ENCODE data around the gene ARMC3. TPM values are rescaled to one million over a fixed set of nuclear protein-coding genes. Genes with fewer than 3 reads are reported as not detected.

ARMC3 gene
- total RNA-seq, 1 experiment from 2014 or later = not detected

DNA sequence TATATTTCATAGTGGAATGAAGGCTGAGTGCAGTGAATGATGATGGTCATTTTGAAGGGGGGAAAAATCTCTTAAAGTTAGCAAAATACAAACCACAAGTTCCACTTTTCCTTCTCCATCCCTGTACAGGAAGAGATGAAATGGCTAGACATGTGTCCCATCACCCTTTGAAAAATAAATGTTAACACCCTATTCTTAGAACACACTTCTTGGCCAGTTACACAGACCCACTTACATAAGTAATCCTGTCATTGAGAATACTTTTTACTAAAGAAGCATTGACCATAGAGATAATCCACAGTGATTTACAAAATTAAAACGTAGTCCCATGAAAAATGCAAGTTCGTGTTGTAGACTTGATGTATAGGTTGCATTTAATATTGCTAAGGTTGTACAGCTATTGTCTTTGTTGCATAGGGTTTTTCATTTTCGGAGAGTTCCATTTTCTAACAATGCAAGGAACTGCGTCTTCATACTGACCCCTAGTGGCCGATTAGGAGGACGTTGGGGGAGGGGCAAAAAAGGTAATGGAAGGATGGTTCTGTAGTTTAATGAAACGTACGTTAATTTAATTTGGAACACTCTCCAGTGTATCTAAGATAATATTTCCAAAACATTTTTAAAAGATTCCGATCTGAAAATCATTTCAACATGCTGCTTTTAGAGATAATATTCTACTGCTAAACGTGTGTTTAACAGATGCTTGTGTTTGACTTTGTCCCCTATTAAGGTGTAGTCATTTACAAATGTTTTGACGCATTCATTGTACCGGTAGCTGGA lies 60.9 kb downstream of the ARMC3 start:
- Histone ChIP-seq H3K4me1 (ENCODE audit: insufficient read depth, low read length, poor library complexity, severe bottlenecking) (peaks cover 5% of the 10 kb centered on the region), H3K27ac (ENCODE audit: low read depth, low read length, poor library complexity, severe bottlenecking) (no peak overlapping the region), H3K27me3 (replicated peaks; ENCODE audit: insufficient read depth, low read depth, low read length, poor library complexity) (no peaks in the 10 kb centered on the region), H3K9me3 (ENCODE audit: low read depth, low read length, poor library complexity, severe bottlenecking) (no peaks in the 10 kb centered on the region), H3K4me3 (ENCODE audit: low read depth, low read length, poor library complexity, severe bottlenecking) (no peak overlapping the region), H3K36me3 (ENCODE audit: insufficient read depth, low read length, poor library complexity, severe bottlenecking) (no peaks in the 10 kb centered on the region)
- TF ChIP-seq, protein P1, sequence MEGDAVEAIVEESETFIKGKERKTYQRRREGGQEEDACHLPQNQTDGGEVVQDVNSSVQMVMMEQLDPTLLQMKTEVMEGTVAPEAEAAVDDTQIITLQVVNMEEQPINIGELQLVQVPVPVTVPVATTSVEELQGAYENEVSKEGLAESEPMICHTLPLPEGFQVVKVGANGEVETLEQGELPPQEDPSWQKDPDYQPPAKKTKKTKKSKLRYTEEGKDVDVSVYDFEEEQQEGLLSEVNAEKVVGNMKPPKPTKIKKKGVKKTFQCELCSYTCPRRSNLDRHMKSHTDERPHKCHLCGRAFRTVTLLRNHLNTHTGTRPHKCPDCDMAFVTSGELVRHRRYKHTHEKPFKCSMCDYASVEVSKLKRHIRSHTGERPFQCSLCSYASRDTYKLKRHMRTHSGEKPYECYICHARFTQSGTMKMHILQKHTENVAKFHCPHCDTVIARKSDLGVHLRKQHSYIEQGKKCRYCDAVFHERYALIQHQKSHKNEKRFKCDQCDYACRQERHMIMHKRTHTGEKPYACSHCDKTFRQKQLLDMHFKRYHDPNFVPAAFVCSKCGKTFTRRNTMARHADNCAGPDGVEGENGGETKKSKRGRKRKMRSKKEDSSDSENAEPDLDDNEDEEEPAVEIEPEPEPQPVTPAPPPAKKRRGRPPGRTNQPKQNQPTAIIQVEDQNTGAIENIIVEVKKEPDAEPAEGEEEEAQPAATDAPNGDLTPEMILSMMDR (conservative IDR thresholded peaks at IDR 0.05; ENCODE audit: low read depth, low read length) = peak; percentile 92
- no peak for TF ChIP-seq EZH2 (IDR thresholded peaks at IDR 0.05; ENCODE audit: borderline replicate concordance, low read depth, low read length, poor library complexity, severe bottlenecking)
- intact Hi-C loops (cut with micrococcal nuclease; ENCODE audit: unreplicated experiment) = loop anchor here (2.0 to 10.0 kb wide), 5 partner anchors 79 to 986 kb away; partner anchors contain the start of genes DNAJC1 and SPAG6
- no TSS peak for BruUV-seq (replicated peaks)
- ChIA-PET POLR2A (ENCODE audit: low non-redundant PET) (interaction anchor here (0.6 kb wide), 1 partner anchor 991 kb away, joined by 3 read pairs; no protein-coding TSS in a partner anchor), CTCF (interaction anchor here (0.6 to 1.1 kb wide), 3 partner anchors 12 to 415 kb away, joined by 4 to 5 read pairs (median 4); no protein-coding TSS in a partner anchor)
- DNase-seq (ENCODE audit: low spot score) = peak; percentile 76

DNA sequence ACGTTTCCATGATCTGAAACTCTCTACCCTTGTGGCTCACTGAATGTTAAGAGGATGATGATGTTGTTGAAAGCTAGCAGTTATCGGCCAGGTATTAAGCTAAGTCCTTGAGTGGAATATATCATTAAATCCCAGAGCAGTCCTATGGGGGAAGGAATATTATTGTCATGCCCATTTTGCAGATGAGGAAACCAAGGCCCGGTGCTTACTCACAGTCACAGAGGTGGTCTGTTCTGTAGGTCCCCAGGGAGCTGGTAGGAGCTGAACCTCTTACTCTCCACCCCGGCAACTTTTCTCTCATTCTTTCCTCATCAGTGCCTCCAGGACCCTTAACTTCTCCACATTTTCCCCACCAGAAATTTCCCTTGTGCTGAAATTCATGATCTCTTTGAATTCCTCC lies 62.6 kb downstream of the ARMC3 start:
- CTCF ChIA-PET = no interaction called here
- Histone ChIP-seq H3K27me3 (replicated peaks; ENCODE audit: insufficient read depth, low read depth, low read length, poor library complexity) (peaks cover 10% of the 10 kb centered on the region), H3K9me3 (ENCODE audit: low read depth, low read length, poor library complexity, severe bottlenecking) (no peaks in the 10 kb centered on the region), H3K4me3 (ENCODE audit: low read depth, low read length, poor library complexity, severe bottlenecking) (no peak overlapping the region), H3K4me1 (ENCODE audit: insufficient read depth, low read length, poor library complexity, severe bottlenecking) (peaks cover 5% of the 10 kb centered on the region), H3K27ac (ENCODE audit: low read depth, low read length, poor library complexity, severe bottlenecking) (no peak overlapping the region), H3K36me3 (ENCODE audit: insufficient read depth, low read length, poor library complexity, severe bottlenecking) (no peaks in the 10 kb centered on the region)
- DNase-seq (ENCODE audit: low spot score) = no peak
- intact Hi-C loops (cut with micrococcal nuclease; ENCODE audit: unreplicated experiment) = no loop called here
- POLR2A ChIA-PET (ENCODE audit: low non-redundant PET) = interaction anchor here (0.6 kb wide), 1 partner anchor 335 kb away, joined by 3 read pairs; no protein-coding TSS in a partner anchor
- no TSS peak for BruUV-seq (replicated peaks)
- TF ChIP-seq, protein P1 (conservative IDR thresholded peaks at IDR 0.05; ENCODE audit: low read depth, low read length) = no peak
- TF ChIP-seq EZH2 (IDR thresholded peaks at IDR 0.05; ENCODE audit: borderline replicate concordance, low read depth, low read length, poor library complexity, severe bottlenecking) = no peak

DNA sequence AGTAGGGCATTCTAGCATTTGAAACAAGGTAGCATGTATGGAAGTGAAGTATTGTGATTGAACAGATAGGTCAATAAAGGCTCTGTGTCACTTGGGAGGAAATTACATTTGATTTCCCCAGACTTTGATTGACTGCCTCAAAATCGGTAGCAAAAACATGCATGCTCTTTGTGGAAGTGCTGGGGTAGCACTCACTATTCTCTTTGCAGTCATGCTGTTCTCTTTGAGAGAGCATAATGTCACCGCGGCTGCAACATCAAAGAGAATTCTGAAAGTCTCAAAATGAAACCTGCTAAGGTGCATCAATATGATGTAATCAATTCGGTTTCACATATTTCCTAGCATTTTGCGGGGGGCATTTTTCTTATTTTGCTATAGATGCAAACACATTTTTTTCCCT lies 64.2 kb downstream of the ARMC3 start:
- intact Hi-C loops (cut with micrococcal nuclease; ENCODE audit: unreplicated experiment) = no loop called here
- Histone ChIP-seq H3K27ac (ENCODE audit: low read depth, low read length, poor library complexity, severe bottlenecking) (no peak overlapping the region), H3K9me3 (ENCODE audit: low read depth, low read length, poor library complexity, severe bottlenecking) (no peaks in the 10 kb centered on the region), H3K4me1 (ENCODE audit: insufficient read depth, low read length, poor library complexity, severe bottlenecking) (peaks cover 5% of the 10 kb centered on the region), H3K27me3 (replicated peaks; ENCODE audit: insufficient read depth, low read depth, low read length, poor library complexity) (peaks cover 14% of the 10 kb centered on the region), H3K4me3 (ENCODE audit: low read depth, low read length, poor library complexity, severe bottlenecking) (no peak overlapping the region), H3K36me3 (ENCODE audit: insufficient read depth, low read length, poor library complexity, severe bottlenecking) (no peaks in the 10 kb centered on the region)
- ChIA-PET POLR2A (ENCODE audit: low non-redundant PET) (no interaction called here), CTCF (no interaction called here)
- BruUV-seq (replicated peaks) = no TSS peak
- no peak for DNase-seq (ENCODE audit: low spot score)
- TF ChIP-seq, protein P1 (conservative IDR thresholded peaks at IDR 0.05; ENCODE audit: low read depth, low read length) = no peak
- TF ChIP-seq EZH2 (IDR thresholded peaks at IDR 0.05; ENCODE audit: borderline replicate concordance, low read depth, low read length, poor library complexity, severe bottlenecking) = no peak

All from A673 (cell line).